WTC11 (cell line): ENCODE results near the gene HYOU1. TPM values are rescaled to one million over a fixed set of nuclear protein-coding genes. Genes with fewer than 3 reads are reported as not detected.

Experiments
- CREB1 ChIP-seq: sonication (generic); formaldehyde crosslinking; IDR thresholded peaks from 2 replicates; pipeline ENCODE4 v1.8.0; 2023; ENCODE audit warnings: mild to moderate bottlenecking, missing genetic modification reagents
- FOXP1 ChIP-seq: sonication (generic); formaldehyde crosslinking; IDR thresholded peaks from 2 replicates; pipeline ENCODE4 v1.8.0; 2022; ENCODE audit warnings: missing genetic modification reagents, mild to moderate bottlenecking, moderate library complexity, borderline replicate concordance
- JUN ChIP-seq: sonication (generic); formaldehyde crosslinking; IDR thresholded peaks from 2 replicates; pipeline ENCODE4 v1.8.0; 2023; ENCODE audit warnings: mild to moderate bottlenecking, missing genetic modification reagents
- MXD4 ChIP-seq: fragments of 250-450 bp; sonication (Bioruptor Pico); IDR thresholded peaks from 2 replicates; pipeline ENCODE4 v1.8.0; 2021; ENCODE audit warnings: mild to moderate bottlenecking, moderate library complexity, borderline replicate concordance
- MYBL2 ChIP-seq: sonication (generic); formaldehyde crosslinking; IDR thresholded peaks from 2 replicates; pipeline ENCODE4 v1.8.1; 2023; ENCODE audit warnings: mild to moderate bottlenecking, moderate library complexity, missing genetic modification reagents
- NFE2L1 ChIP-seq: sonication (generic); formaldehyde crosslinking; IDR thresholded peaks from 2 replicates; pipeline ENCODE4 v1.8.1; 2023; ENCODE audit warnings: missing genetic modification reagents
- NFYB ChIP-seq: sonication (generic); formaldehyde crosslinking; conservative IDR thresholded peaks from 2 replicates; pipeline ENCODE4 v1.8.0; 2022; ENCODE audit warnings: low read depth, missing genetic modification reagents
- NR1H2 ChIP-seq: sonication (generic); formaldehyde crosslinking; IDR thresholded peaks from 2 replicates; pipeline ENCODE4 v1.9.0; 2021; ENCODE audit warnings: mild to moderate bottlenecking, moderate library complexity, missing genetic modification reagents
- SOX15 ChIP-seq: fragments of 250-450 bp; sonication (Bioruptor Pico); IDR thresholded peaks from 2 replicates; pipeline ENCODE4 v1.9.0; 2021; ENCODE audit warnings: mild to moderate bottlenecking
- SP1 ChIP-seq: sonication (generic); formaldehyde crosslinking; conservative IDR thresholded peaks from 2 replicates; pipeline ENCODE4 v1.8.1; 2022; ENCODE audit warnings: missing genetic modification reagents
- TCF7 ChIP-seq: sonication (generic); formaldehyde crosslinking; IDR thresholded peaks from 2 replicates; pipeline ENCODE4 v1.8.0; 2022; ENCODE audit warnings: mild to moderate bottlenecking, low read depth, missing genetic modification reagents, moderate library complexity
- TEAD4 ChIP-seq: sonication (generic); formaldehyde crosslinking; IDR thresholded peaks from 2 replicates; pipeline ENCODE4 v1.8.0; 2022; ENCODE audit warnings: mild to moderate bottlenecking, missing genetic modification reagents
- ZNF138 ChIP-seq: sonication (generic); formaldehyde crosslinking; conservative IDR thresholded peaks from 2 replicates; pipeline ENCODE4 v1.8.1; 2022; ENCODE audit warnings: mild to moderate bottlenecking, moderate library complexity, missing genetic modification reagents
- ZNF263 ChIP-seq: sonication (generic); formaldehyde crosslinking; IDR thresholded peaks from 2 replicates; pipeline ENCODE4 v1.8.1; 2022; ENCODE audit warnings: low read depth, mild to moderate bottlenecking, moderate library complexity, missing genetic modification reagents
- ZNF396 ChIP-seq: fragments of 250-450 bp; sonication (Bioruptor Pico); IDR thresholded peaks from 2 replicates; pipeline ENCODE4 v1.8.0; 2021; ENCODE audit warnings: mild to moderate bottlenecking, moderate library complexity, borderline replicate concordance
- ZNF423 ChIP-seq: fragments of 250-450 bp; sonication (Bioruptor Pico); IDR thresholded peaks from 2 replicates; pipeline ENCODE4 v2.1.2; 2022; ENCODE audit warnings: mild to moderate bottlenecking, moderate library complexity
- total RNA-seq: library from RNA; stranded (reverse); gene quantifications from 3 replicates; pipeline ENCODE4 v1.2.3, GENCODE V29; 2021
- TF ChIP-seq, protein P1 (sequence below): sonication (generic); formaldehyde crosslinking; IDR thresholded peaks from 2 replicates; pipeline ENCODE4 v1.8.1; 2022; ENCODE audit warnings: mild to moderate bottlenecking, missing genetic modification reagents, moderate library complexity, borderline replicate concordance
- TF ChIP-seq, protein P2 (sequence below): fragments of 250-450 bp; sonication (Bioruptor Pico); conservative IDR thresholded peaks from 2 replicates; pipeline ENCODE4 v1.9.0; 2021; ENCODE audit warnings: mild to moderate bottlenecking
- TF ChIP-seq, protein P3 (sequence below): sonication (generic); formaldehyde crosslinking; IDR thresholded peaks from 2 replicates; pipeline ENCODE4 v1.8.1; 2023; ENCODE audit warnings: mild to moderate bottlenecking, missing genetic modification reagents
- TF ChIP-seq, protein P4 (sequence below): sonication (generic); formaldehyde crosslinking; IDR thresholded peaks from 2 replicates; pipeline ENCODE4 v1.8.0; 2022; ENCODE audit warnings: mild to moderate bottlenecking, missing genetic modification reagents
- TF ChIP-seq, protein P5 (sequence below): sonication (generic); formaldehyde crosslinking; IDR thresholded peaks from 2 replicates; pipeline ENCODE4 v1.8.0; 2023; ENCODE audit warnings: missing genetic modification reagents, mild to moderate bottlenecking, borderline replicate concordance
- TF ChIP-seq, protein P6 (sequence below): fragments of 250-450 bp; sonication (Bioruptor Pico); IDR thresholded peaks from 2 replicates; pipeline ENCODE4 v1.9.0; 2021; ENCODE audit warnings: moderate library complexity, mild to moderate bottlenecking, inconsistent platforms, borderline replicate concordance
- TF ChIP-seq, protein P7 (sequence below): sonication (generic); formaldehyde crosslinking; IDR thresholded peaks from 2 replicates; pipeline ENCODE4 v1.8.1; 2022; ENCODE audit warnings: low read depth, mild to moderate bottlenecking, moderate library complexity, missing genetic modification reagents, borderline replicate concordance

The HYOU1 gene
- total RNA-seq, 1 experiment from 2014 or later: 276 TPM

DNA sequence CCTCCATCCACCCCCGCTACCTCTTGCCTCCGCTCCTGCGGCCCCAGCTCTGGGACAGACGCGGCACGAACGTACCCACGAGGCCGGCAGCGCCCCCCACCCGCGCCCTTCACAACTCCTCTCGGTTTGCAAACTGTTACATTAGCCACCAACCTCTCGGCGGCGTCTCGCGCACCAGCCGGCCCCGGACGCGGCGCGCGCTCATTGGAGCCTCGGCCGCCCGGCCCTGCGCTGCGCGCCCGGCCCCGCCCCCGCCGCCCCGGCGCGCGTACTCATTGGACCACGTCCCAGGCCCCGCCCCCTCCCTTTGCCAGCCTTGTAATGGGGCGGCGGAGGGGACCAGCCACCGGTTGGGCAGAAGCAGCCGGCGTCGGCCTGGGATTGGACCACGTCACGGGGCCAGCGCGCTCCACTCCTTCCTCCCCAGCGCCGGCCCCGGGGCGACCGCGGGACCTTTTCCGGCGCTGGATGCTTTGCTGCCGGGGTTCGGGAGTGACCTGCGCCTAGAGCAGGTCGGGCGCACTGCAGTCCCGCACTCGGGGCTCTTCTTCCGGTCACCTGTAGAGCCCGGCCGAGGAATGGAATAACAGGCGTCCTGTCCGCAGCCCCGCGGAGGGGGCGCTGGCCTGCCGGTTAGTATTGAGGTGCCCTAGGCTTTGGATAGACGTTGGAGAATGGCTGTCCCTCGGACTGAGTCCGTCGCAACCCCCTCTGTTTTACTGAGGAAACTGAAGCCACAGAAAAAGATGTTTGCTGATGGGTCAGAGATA lies at the start of gene HYOU1 (continued):
- TF ChIP-seq TCF7 (no peak), SOX15 (CRISPR knock-in tag) (no peak), NR1H2 (CRISPR knock-in tag) (no peak), JUN (CRISPR knock-in tag) (0 out of 2 replicates have a peak, but pooled peaks have one; percentile 11), NFE2L1 (CRISPR knock-in tag) (no peak), TEAD4 (CRISPR knock-in tag) (no peak), MYBL2 (peak; percentile 76), ZNF396 (no peak), CREB1 (CRISPR knock-in tag) (no peak), ZNF138 (no peak), NFYB (CRISPR knock-in tag) (peak; percentile 88), FOXP1 (peak; percentile 8; the same call in 1 of the 2 replicates), ZNF263 (no peak), SP1 (CRISPR knock-in tag) (peak; percentile 88), ZNF423 (CRISPR knock-in tag) (no peak), MXD4 (CRISPR knock-in tag) (0 out of 2 replicates have a peak, but pooled peaks have one; percentile 5)
- TF ChIP-seq, protein P1, sequence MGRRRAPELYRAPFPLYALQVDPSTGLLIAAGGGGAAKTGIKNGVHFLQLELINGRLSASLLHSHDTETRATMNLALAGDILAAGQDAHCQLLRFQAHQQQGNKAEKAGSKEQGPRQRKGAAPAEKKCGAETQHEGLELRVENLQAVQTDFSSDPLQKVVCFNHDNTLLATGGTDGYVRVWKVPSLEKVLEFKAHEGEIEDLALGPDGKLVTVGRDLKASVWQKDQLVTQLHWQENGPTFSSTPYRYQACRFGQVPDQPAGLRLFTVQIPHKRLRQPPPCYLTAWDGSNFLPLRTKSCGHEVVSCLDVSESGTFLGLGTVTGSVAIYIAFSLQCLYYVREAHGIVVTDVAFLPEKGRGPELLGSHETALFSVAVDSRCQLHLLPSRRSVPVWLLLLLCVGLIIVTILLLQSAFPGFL (CRISPR knock-in tag): no peak
- TF ChIP-seq, protein P2, sequence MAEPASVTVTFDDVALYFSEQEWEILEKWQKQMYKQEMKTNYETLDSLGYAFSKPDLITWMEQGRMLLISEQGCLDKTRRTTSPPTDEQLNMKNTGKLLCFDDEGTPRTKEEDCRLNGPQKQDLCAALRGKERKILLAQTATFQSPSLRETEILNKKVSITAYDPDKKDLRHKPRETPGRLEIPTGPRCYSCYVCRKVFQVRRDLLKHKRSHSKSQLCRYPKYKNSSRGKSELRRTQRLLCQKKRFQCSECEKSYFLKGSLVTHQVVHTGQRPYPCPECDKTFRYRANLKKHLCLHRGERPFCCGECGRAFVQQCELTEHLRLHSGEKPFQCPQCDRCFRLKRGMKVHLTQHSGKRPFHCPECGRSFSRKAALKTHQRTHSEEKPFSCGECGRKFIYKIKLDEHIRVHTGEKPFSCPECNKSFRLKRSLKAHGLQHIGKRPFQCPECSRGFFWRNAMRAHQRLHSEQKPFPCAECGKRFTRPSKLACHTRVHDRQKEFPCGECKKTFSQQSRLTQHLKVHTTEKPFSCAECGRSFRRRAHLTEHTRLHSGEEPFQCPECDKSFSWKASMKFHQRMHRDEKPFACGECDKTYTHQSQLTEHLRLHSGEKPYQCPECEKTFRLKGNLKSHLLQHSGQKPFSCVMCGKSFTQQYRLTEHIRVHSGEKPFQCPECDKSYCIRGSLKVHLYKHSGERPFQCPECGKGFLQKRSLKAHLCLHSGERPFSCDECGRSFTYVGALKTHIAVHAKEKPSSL (CRISPR knock-in tag): no peak
- TF ChIP-seq, protein P3, sequence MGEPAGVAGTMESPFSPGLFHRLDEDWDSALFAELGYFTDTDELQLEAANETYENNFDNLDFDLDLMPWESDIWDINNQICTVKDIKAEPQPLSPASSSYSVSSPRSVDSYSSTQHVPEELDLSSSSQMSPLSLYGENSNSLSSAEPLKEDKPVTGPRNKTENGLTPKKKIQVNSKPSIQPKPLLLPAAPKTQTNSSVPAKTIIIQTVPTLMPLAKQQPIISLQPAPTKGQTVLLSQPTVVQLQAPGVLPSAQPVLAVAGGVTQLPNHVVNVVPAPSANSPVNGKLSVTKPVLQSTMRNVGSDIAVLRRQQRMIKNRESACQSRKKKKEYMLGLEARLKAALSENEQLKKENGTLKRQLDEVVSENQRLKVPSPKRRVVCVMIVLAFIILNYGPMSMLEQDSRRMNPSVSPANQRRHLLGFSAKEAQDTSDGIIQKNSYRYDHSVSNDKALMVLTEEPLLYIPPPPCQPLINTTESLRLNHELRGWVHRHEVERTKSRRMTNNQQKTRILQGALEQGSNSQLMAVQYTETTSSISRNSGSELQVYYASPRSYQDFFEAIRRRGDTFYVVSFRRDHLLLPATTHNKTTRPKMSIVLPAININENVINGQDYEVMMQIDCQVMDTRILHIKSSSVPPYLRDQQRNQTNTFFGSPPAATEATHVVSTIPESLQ (CRISPR knock-in tag): no peak
- TF ChIP-seq, protein P4, sequence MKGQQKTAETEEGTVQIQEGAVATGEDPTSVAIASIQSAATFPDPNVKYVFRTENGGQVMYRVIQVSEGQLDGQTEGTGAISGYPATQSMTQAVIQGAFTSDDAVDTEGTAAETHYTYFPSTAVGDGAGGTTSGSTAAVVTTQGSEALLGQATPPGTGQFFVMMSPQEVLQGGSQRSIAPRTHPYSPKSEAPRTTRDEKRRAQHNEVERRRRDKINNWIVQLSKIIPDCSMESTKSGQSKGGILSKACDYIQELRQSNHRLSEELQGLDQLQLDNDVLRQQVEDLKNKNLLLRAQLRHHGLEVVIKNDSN: no peak
- TF ChIP-seq, protein P5, sequence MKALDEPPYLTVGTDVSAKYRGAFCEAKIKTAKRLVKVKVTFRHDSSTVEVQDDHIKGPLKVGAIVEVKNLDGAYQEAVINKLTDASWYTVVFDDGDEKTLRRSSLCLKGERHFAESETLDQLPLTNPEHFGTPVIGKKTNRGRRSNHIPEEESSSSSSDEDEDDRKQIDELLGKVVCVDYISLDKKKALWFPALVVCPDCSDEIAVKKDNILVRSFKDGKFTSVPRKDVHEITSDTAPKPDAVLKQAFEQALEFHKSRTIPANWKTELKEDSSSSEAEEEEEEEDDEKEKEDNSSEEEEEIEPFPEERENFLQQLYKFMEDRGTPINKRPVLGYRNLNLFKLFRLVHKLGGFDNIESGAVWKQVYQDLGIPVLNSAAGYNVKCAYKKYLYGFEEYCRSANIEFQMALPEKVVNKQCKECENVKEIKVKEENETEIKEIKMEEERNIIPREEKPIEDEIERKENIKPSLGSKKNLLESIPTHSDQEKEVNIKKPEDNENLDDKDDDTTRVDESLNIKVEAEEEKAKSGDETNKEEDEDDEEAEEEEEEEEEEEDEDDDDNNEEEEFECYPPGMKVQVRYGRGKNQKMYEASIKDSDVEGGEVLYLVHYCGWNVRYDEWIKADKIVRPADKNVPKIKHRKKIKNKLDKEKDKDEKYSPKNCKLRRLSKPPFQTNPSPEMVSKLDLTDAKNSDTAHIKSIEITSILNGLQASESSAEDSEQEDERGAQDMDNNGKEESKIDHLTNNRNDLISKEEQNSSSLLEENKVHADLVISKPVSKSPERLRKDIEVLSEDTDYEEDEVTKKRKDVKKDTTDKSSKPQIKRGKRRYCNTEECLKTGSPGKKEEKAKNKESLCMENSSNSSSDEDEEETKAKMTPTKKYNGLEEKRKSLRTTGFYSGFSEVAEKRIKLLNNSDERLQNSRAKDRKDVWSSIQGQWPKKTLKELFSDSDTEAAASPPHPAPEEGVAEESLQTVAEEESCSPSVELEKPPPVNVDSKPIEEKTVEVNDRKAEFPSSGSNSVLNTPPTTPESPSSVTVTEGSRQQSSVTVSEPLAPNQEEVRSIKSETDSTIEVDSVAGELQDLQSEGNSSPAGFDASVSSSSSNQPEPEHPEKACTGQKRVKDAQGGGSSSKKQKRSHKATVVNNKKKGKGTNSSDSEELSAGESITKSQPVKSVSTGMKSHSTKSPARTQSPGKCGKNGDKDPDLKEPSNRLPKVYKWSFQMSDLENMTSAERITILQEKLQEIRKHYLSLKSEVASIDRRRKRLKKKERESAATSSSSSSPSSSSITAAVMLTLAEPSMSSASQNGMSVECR: no peak; the same call in 1 of the 2 replicates
- TF ChIP-seq, protein P6, sequence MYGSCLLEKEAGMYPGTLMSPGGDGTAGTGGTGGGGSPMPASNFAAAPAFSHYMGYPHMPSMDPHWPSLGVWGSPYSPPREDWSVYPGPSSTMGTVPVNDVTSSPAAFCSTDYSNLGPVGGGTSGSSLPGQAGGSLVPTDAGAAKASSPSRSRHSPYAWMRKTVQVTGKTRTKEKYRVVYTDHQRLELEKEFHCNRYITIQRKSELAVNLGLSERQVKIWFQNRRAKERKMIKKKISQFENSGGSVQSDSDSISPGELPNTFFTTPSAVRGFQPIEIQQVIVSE: no peak
- TF ChIP-seq, protein P7, sequence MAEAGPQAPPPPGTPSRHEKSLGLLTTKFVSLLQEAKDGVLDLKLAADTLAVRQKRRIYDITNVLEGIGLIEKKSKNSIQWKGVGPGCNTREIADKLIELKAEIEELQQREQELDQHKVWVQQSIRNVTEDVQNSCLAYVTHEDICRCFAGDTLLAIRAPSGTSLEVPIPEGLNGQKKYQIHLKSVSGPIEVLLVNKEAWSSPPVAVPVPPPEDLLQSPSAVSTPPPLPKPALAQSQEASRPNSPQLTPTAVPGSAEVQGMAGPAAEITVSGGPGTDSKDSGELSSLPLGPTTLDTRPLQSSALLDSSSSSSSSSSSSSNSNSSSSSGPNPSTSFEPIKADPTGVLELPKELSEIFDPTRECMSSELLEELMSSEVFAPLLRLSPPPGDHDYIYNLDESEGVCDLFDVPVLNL: no peak
